HepG2 (cell line): ENCODE measurements around the gene H2AZ2. TPM values are rescaled to one million over a fixed set of nuclear protein-coding genes. Genes with fewer than 3 reads are reported as not detected.

ENCODE experiments used
- ATAC-seq: fragments of 200-7000 bp; cut with Tn5 transposase; 3 replicates; pipeline ENCODE4 v1.9.1; 2020; ENCODE audit warnings: mild to moderate bottlenecking, moderate library complexity
- BruUV-seq: library from RNA; stranded (reverse); fragments of 400-500 nt; replicated peaks from 2 replicates; lab custom pipeline; 2021; lab: Mats Ljungman, UMichigan
- CTCF ChIA-PET: fragments of 300-600 bp; formaldehyde crosslinking; extraction: SDS; loops from one replicate; lab custom pipeline; 2021; ENCODE audit warnings: low total read pairs, inconsistent platforms, low intra/inter-chr PET ratio; lab: Yijun Ruan, JAX
- POLR2A ChIA-PET: fragments of 350-600 bp; sonication (Branson Sonifier 250); formaldehyde crosslinking; loops from one replicate; lab custom pipeline; 2020; ENCODE audit warnings: antibody characterized with exemption, inconsistent platforms; lab: Yijun Ruan, JAX
- DNase-seq: peaks from one replicate; pipeline ENCODE4 v3.0.0-alpha.2; 2015; ENCODE audit warnings: low spot score
- FAIRE-seq: peaks from 3 replicates; lab custom pipeline; 2011; peaks lifted over from hg19 to GRCh38; lab: Jason Lieb, UNC
- H2AFZ ChIP-seq: one replicate; pipeline ENCODE4 v1.6.1; 2011; ENCODE audit warnings: low read length, inconsistent platforms
- H3K27ac ChIP-seq: fragments of 300-600 bp; 3 replicates; pipeline ENCODE4 v1.8.0; 2011; ENCODE audit warnings: mixed run types, mild to moderate bottlenecking, mixed read lengths, low read length, inconsistent platforms; ENCODE audit not compliant: insufficient read depth; ENCODE audit errors: extremely low read length
- H3K27me3 ChIP-seq, 2 experiments: fragments of 200-600 bp in 1 of 2; 2 replicates in 1 of 2; 3 replicates in 1 of 2; pipeline versions ENCODE4 v1.6.0 to v1.8.0; 2011; ENCODE audit warnings: low read length in 2 of 2, mild to moderate bottlenecking in 2 of 2, moderate library complexity in 2 of 2, inconsistent platforms in 1 of 2; ENCODE audit not compliant: insufficient read depth in 2 of 2, control insufficient read depth in 1 of 2
- H3K36me3 ChIP-seq, 2 experiments: fragments of 200-600 bp in 1 of 2; replicated peaks in 1 of 2; 2 replicates in 1 of 2; 3 replicates in 1 of 2; pipeline versions ENCODE4 v1.5.1 to v1.8.0; 2011; ENCODE audit warnings: low read length in 2 of 2, inconsistent platforms in 1 of 2; ENCODE audit not compliant: insufficient read depth in 2 of 2, control insufficient read depth in 1 of 2
- H3K4me1 ChIP-seq: 2 replicates; pipeline ENCODE4 v1.5.1; 2012; ENCODE audit warnings: low read length, inconsistent platforms; ENCODE audit not compliant: insufficient read depth
- H3K4me2 ChIP-seq: 2 replicates; pipeline ENCODE4 v1.6.0; 2011; ENCODE audit warnings: low read depth, low read length, inconsistent platforms
- H3K4me3 ChIP-seq, 3 experiments: fragments of 200-600 bp in 1 of 3; sonication (generic), shearing (Covaris generic) in 1 of 3; replicated peaks in 1 of 3; 2 replicates each; pipeline ENCODE4 v1.5.1; 2011 to 2016; ENCODE audit warnings: low read length in 3 of 3, inconsistent platforms in 2 of 3, low read depth in 2 of 3, mild to moderate bottlenecking in 2 of 3, control low read depth in 1 of 3, mixed read lengths in 1 of 3; ENCODE audit not compliant: insufficient read depth in 1 of 3
- H3K79me2 ChIP-seq: one replicate; pipeline ENCODE4 v1.6.1; 2011; ENCODE audit warnings: low read length, inconsistent platforms; ENCODE audit not compliant: insufficient read depth
- H3K9ac ChIP-seq: 2 replicates; pipeline ENCODE4 v1.6.0; 2011; ENCODE audit warnings: mild to moderate bottlenecking, low read depth, low read length, inconsistent platforms; ENCODE audit not compliant: insufficient read depth
- H3K9me3 ChIP-seq: 2 replicates; pipeline ENCODE4 v1.5.1; 2012; ENCODE audit warnings: mild to moderate bottlenecking, low read length
- H4K20me1 ChIP-seq: 2 replicates; pipeline ENCODE4 v1.6.0; 2011; ENCODE audit warnings: inconsistent platforms, mild to moderate bottlenecking, low read length, moderate library complexity; ENCODE audit not compliant: insufficient read depth
- AGO2 ChIP-seq: fragments of 200-400 bp; formaldehyde crosslinking; optimal IDR thresholded peaks from 2 replicates; pipeline ENCODE3; 2017; ENCODE audit warnings: mild to moderate bottlenecking, low read depth, low read length, moderate library complexity
- MAFF ChIP-seq: IDR thresholded peaks from 2 replicates; pipeline ENCODE4 v1.6.1; 2011; ENCODE audit warnings: low read depth, low read length, improper control_type of control experiment
- MBD4 ChIP-seq: IDR thresholded peaks from 2 replicates; pipeline ENCODE4 v1.6.1; 2012; ENCODE audit warnings: low read length, inconsistent platforms, borderline replicate concordance
- NONO ChIP-seq, 2 experiments: fragments of 450-650 bp in 1 of 2; sonication (generic) in 1 of 2; formaldehyde crosslinking in 1 of 2; IDR thresholded peaks in 1 of 2; conservative IDR thresholded peaks in 1 of 2; 2 replicates each; pipeline versions ENCODE4 v1.6.1 to v1.8.0; 2017 to 2022; ENCODE audit warnings: mild to moderate bottlenecking in 1 of 2, missing genetic modification reagents in 1 of 2, moderate library complexity in 1 of 2
- PAF1 ChIP-seq: IDR thresholded peaks from 2 replicates; pipeline ENCODE4 v1.6.1; 2016; ENCODE audit warnings: missing genetic modification reagents, missing compliant biosample characterization
- POLR2A ChIP-seq, 2 experiments: IDR thresholded peaks; 2 replicates each; pipeline ENCODE4 v1.6.1; 2011; ENCODE audit warnings: low read depth in 2 of 2, low read length in 2 of 2, mild to moderate bottlenecking in 1 of 2, moderate library complexity in 1 of 2; ENCODE audit not compliant: insufficient read depth in 1 of 2
- POLR2AphosphoS5 ChIP-seq: IDR thresholded peaks from 2 replicates; pipeline ENCODE4 v1.6.1; 2012; ENCODE audit warnings: low read depth, low read length
- POLR2G ChIP-seq: fragments of 200-400 bp; formaldehyde crosslinking; IDR thresholded peaks from 2 replicates; pipeline ENCODE4 v1.6.1; 2018; ENCODE audit warnings: mild to moderate bottlenecking, low read depth, low read length, moderate library complexity
- RBFOX2 ChIP-seq: fragments of 200-400 bp; formaldehyde crosslinking; IDR thresholded peaks from 2 replicates; pipeline ENCODE4 v1.6.1; 2017; ENCODE audit warnings: low read depth, mild to moderate bottlenecking, low read length
- RBM22 ChIP-seq: fragments of 200-400 bp; formaldehyde crosslinking; optimal IDR thresholded peaks from 2 replicates; pipeline ENCODE3; 2017; ENCODE audit warnings: mild to moderate bottlenecking, low read length, moderate library complexity
- SMARCC2 ChIP-seq: fragments of 450-650 bp; IDR thresholded peaks from 2 replicates; pipeline ENCODE4 v1.6.1; 2017; ENCODE audit warnings: antibody characterized with exemption, mild to moderate bottlenecking
- SSRP1 ChIP-seq: IDR thresholded peaks from 2 replicates; pipeline ENCODE4 v1.6.1; 2016; ENCODE audit warnings: control low read depth
- TCF12 ChIP-seq, 2 experiments: fragments of 450-650 bp in 1 of 2; sonication (generic) in 1 of 2; formaldehyde crosslinking in 1 of 2; IDR thresholded peaks; 2 replicates each; pipeline versions ENCODE4 v1.6.1 to v1.8.0; 2017 to 2022; ENCODE audit warnings: antibody characterized with exemption in 1 of 2, mild to moderate bottlenecking in 1 of 2, missing genetic modification reagents in 1 of 2, moderate library complexity in 1 of 2
- ZNF367 ChIP-seq: sonication (generic); formaldehyde crosslinking; IDR thresholded peaks from 2 replicates; pipeline ENCODE4 v1.4.0; 2020; ENCODE audit warnings: missing genetic modification reagents, borderline replicate concordance
- ZNF781 ChIP-seq: sonication (generic); formaldehyde crosslinking; IDR thresholded peaks from 2 replicates; pipeline ENCODE4 v1.5.1; 2020; ENCODE audit warnings: borderline replicate concordance, mild to moderate bottlenecking, missing genetic modification reagents; ENCODE audit errors: not compliant biosample characterization
- WGBS: methylation state at CpG from one replicate; pipeline ENCODE4 v1.1.6; 2017; ENCODE audit warnings: low lambda C conversion rate; 5-methylcytosine and 5-hydroxymethylcytosine counted together
- in situ Hi-C: cut with HindIII; loops from 2 replicates; pipeline ENCODE4 v1.10.0; 2017; ENCODE audit warnings: low pct_unique_long_range_greater_than_20kb; ENCODE audit not compliant: extremely low pct_ligation_motif_present
- intact Hi-C: fragments of 100-400 bp; cut with micrococcal nuclease; formaldehyde crosslinking; loops from one replicate; pipeline ENCODE4 v1.10.0; 2022; ENCODE audit not compliant: unreplicated experiment
- polyA plus RNA-seq, 8 experiments: library from polyadenylated mRNA; depleted of rRNA in 3 of 8; stranded (reverse) in 7 of 8; unstranded in 1 of 8; fragments of >200 nt; fragmentation: Illumina TruSeq in 4 of 8; extraction: Trizol in 4 of 8; gene quantifications; 2 replicates each; pipeline versions ENCODE4 v1.2.1 to v1.2.3, GENCODE V29; 2011 to 2016; ENCODE audit warnings: low read depth in 4 of 8, missing spikeins in 1 of 8, mixed read lengths in 1 of 8; ENCODE audit not compliant: insufficient read depth in 1 of 8
- total RNA-seq, 5 experiments: library from RNA; depleted of rRNA; stranded (reverse); fragments of >200 nt; fragmentation: Illumina TruSeq; extraction: Trizol; gene quantifications; 2 replicates each; pipeline ENCODE4 v1.2.3, GENCODE V29; 2016; ENCODE audit warnings: low read depth in 1 of 5

Gene H2AZ2
- total and polyA plus RNA-seq, 2 of the 13 experiments (the other 11 are each of a cell fraction or from before 2014, with no cell fraction given) = 121 to 223 TPM

DNA sequence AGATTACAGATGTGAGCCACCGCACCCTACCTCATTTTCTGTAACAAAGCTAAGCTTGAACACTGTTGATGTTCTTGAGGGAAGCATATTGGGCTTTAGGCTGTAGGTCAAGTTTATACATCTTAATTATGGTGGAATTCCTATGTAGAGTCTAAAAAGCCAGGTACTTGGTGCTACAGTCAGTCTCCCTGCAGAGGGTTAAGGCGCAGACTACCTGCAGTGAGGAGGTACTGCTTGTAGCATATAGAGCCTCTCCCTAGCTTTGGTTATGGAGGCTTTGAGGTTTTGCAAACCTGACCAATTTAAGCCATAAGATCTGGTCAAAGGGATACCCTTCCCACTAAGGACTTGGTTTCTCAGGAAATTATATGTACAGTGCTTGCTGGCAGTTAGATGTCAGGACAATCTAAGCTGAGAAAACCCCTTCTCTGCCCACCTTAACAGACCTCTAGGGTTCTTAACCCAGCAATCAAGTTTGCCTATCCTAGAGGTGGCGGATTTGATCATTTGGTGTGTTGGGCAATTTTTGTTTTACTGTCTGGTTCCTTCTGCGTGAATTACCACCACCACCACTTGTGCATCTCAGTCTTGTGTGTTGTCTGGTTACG lies 45.4 kb downstream of the H2AZ2 start:
- intact Hi-C loops = no loop called here
- H3K79me2 ChIP-seq = peaks cover 25% of the 10 kb centered on the region
- POLR2A ChIA-PET = interaction anchor here (0.7 to 1.2 kb wide), 2 partner anchors 8 to 196 kb away, joined by 3 to 4 read pairs; partner anchors contain the start of gene OGDH
- DNase-seq (no peak), FAIRE-seq (no peak), ATAC-seq (0 out of 3 replicates have a peak, but pooled peaks have one; percentile 4)
- H3K4me1 ChIP-seq = peaks cover 25% of the 10 kb centered on the region
- no peak overlapping the region for H2AFZ ChIP-seq
- H3K9ac ChIP-seq = no peak overlapping the region
- no peaks in the 10 kb centered on the region; a peak in 1 of 5 replicates for H3K27me3 ChIP-seq
- no peak overlapping the region for H3K4me2 ChIP-seq
- no peak overlapping the region for H3K27ac ChIP-seq
- TF ChIP-seq PAF1 (CRISPR knock-in tag) (peak; percentile 72), SSRP1 (CRISPR knock-in tag) (peak; percentile 92), POLR2G (peak; percentile 73), ZNF781 (CRISPR knock-in tag) (peak; percentile 52), RBFOX2 (peak; percentile 81), MAFF (no peak), ZNF367 (CRISPR knock-in tag) (no peak), AGO2 (peak; percentile 79), NONO (IDR thresholded peaks at IDR 0.05) (no peak), NONO (CRISPR knock-in tag; conservative IDR thresholded peaks at IDR 0.05) (0 out of 2 replicates have a peak, but pooled peaks have one; percentile 23), SMARCC2 (no peak), MBD4 (peak; percentile 47; the same call in 1 of the 2 replicates), TCF12 (IDR thresholded peaks at IDR 0.05) (no peak), TCF12 (CRISPR knock-in tag; IDR thresholded peaks at IDR 0.05) (no peak), POLR2AphosphoS5 (peak; percentile 75), POLR2A (IDR thresholded peaks at IDR 0.05; ENCODE audit: insufficient read depth in 1 of 2, low read depth in 2 of 2, low read length in 2 of 2) (peak; percentile 60 to 67; a peak in 3 of 4 replicates), RBM22 (peak; percentile 93)
- no TSS peak for BruUV-seq
- CTCF ChIA-PET = no interaction called here
- WGBS = 100% methylated on average over 4 of the region's 5 CpGs
- H3K4me3 ChIP-seq = no peak overlapping the region
- H3K9me3 ChIP-seq = no peaks in the 10 kb centered on the region
- H3K36me3 ChIP-seq = peaks cover 10 to 45% of the 10 kb centered on the region in 2 experiments
- in situ Hi-C loops = no loop called here
- H4K20me1 ChIP-seq = peaks cover 47% of the 10 kb centered on the region
